GM18867 (cell line): Measurements from ENCODE around the gene RABGAP1L.
A peak's percentile ranks its signal among the peaks of the same experiment; 100 is the strongest.

ENCODE experiments used
- ATAC-seq: cut with Tn5 transposase; IDR thresholded peaks from one replicate; pipeline ENCODE4 v1.9.1; 2021; ENCODE audit warnings: mild to moderate bottlenecking, moderate library complexity; ENCODE audit not compliant: unreplicated experiment

Gene RABGAP1L

DNA sequence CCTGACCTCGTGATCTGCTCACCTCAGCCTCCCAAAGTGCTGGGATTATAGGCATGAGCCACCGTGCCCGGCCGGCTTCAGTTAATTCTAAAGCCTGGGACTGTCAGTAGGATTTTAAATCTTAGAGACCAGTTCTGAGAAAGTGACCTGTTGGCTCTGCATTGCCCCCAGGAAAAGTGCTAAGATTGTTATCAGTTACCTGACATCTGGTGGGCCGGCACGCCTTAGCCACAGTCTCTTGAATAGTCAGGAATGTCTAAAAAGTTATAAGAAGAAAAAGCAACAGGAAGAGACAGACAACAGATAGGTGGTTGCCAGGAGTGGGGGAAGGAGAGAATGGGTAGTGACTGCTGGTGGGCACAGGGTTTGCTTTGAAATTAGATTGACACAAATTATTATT lies 35.1 kb downstream of the RABGAP1L start:
- ATAC-seq = no peak

DNA sequence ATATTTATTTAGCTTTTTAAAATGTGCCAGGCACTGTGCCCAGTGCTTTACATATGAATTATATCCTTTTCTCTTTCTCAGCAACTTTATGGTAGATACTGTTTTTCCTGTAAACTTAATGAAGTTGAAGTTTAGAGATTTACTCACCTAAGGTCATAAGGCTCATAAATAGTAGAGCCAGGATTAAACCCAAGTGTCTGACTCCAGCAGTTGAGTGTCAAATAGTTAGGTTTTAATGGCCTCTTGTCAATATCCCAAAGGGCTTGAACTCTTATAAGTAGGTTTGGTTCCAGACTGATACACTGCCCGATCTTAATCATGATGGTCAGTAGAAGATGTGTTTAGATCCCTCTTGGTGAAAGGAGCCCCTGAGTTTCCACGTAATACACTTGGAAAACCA lies 37.8 kb downstream of the RABGAP1L start:
- ATAC-seq = no peak

DNA sequence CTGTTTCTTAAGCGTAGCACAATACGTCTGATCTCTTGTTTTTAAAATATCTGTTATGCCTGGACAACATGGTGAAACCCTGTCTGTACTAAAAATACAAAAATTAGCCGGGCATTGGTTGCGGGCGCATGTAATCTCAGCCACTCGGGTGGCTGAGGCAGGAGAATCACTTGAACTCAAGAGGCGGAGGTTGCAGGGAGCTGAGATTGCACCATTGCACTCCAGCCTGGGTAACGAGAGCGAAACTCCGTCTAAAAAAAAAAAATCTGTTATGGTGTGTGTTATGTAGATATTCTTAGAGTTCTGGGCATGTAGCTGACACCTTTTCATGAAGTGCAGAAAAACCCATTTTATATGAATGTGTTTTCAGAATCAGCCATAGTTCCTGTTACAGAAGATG lies 38.2 kb downstream of the RABGAP1L start:
- ATAC-seq = peak; percentile 53

DNA sequence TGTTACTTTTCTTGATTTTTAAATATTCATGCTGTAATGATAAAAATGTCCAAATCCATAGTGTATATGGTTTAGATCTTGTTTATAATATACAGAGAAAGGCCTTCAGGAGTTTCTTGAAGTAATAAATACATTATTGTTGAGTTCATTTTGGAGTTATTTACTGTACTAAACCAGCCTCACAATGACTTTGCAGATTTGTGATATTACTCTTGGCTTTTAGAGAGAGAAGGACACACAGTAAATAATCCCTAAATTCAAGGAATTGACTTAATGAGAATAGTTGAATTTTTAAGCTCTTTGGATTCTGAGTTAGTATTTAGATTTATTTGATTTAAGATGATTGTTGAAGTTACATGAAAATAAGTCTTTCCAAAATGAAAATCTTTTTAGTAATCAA lies 38.9 kb downstream of the RABGAP1L start:
- ATAC-seq = no peak

DNA sequence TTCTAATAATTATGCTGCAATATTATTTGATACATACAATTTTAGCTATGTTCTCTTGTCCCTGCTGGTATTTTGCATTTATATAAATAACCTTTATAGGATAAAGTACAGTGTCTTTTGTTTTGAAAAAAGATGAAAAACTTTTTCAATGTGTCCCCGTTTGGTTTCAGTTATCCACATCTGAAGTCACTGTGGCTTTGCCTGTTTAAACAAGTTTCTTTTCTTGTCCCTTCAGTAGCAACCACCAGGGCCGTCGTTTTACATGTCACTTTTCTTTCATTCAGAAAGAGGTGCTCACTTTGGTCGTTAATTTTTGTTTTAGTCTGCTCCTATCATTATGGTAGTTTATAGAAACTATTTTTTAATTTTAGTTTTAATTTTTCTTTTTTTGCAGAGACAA lies 41.4 kb downstream of the RABGAP1L start:
- ATAC-seq = no peak

DNA sequence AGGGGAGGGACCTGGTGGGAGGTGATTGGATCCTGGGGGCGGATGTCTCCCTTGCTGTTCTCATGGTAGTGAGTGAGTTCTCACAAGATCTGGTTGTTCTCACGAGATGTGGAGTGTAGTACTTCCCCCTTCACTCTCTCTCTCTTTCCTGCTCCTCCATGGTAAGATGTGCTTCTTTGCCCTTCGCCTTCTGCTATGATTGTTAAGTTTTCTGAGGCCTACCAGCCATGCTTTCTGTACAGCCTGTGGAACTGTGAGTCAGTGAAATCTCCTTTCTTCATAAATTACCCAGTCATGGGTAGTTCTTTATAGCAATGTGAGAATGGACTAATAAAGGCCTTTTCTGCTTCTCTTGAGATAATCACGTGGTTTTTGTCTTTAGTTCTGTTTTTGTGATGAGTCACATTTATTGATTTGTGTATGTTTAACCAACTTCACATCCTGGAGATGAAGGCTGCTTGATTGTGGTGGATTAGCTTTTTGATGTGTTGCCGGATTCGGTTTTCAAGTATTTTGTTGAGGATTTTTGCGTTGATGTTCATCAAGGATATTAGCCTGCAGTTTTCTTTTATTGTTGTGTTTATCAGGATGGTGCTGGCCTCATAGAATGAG lies 45.5 kb downstream of the RABGAP1L start:
- peak; percentile 48 for ATAC-seq

DNA sequence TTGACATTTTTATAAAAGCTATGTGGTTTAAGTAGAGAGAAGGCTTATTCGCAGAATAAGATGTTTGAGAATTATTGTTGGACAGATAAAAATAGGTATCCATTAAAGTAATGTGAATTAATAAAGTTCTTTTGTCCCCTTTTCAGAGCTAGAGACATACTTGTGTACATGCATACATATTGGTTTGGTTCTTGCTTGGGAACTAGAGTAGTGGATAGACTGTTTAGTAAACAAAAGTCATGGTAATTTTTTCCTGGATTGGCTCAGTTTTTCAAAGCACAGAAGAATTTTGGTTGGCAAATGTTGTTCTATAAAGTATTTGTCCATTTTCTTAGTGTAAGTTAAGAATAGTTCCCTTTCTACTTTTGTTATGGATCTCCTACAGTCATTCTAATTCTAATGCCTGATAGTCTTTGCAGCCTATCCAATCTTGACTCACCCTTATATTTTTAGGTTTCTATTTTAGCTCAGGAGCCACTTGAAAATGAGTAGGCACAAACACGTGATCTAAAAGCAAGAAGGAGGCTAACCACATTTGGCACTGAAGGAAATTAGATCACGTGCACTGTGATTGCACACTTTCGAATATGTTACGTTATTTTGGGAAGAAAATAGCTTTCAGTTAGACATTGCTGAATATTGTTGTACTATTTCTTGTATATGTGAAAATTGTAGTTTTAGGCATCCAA lies 47.0 kb downstream of the RABGAP1L start:
- ATAC-seq = no peak

DNA sequence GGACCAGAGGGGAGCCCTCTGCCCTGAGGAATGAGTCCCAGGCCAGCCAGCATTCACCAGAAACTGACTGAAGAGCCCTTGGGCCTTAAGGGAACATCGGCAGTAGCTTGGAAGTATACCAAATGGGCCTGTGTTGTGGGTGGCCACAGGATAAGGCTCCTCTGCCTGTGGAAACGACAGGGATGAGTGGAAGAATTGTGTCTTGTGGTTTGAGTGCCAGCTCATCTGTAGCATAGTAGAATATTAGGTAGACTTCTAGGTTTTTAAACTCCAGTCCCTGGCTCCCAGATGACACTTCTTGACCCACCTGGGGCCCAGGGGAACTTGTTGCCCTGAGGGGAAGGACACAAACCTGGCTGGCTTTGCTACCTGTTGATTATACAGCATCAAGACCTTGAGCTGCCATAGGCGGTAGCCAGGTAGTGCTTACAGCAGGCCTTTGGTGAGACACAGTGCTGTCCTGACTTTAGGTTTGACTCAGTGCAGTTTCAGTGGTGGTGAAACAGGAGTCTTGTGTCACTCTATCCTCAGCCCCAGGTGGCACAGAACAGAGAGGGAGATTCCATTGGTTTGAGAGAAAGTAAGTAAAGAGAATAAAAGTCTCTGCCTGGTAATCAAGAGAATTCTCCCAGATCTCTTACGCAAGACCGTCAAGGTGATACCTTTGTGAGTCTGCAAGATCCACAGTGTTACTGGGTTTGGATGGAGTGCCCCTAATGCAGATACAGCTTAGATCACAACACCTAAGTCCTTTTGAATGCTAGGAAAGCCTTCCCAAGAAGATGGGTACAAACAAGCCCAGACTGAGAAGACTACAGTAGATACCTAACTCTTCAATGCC lies 50.2 kb downstream of the RABGAP1L start:
- peak; percentile 81 for ATAC-seq

DNA sequence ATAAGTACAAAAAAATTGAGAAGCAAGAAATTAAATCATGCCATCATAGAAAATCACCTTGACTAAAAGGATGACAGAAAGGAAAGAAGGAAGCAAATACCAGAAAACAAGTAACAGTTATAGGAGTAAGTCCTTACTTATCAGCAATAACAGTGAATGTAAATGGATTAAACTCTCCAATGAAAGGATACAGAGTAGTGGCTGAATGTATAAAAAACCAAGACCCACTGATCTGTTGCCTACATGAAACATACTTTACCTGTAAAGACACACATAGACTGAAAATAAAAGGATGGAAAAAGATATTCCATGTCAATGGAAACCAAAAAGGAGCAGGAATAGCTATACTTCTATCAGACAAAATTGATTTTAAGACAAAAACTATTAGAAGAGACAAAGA lies 52.2 kb downstream of the RABGAP1L start:
- no peak for ATAC-seq

DNA sequence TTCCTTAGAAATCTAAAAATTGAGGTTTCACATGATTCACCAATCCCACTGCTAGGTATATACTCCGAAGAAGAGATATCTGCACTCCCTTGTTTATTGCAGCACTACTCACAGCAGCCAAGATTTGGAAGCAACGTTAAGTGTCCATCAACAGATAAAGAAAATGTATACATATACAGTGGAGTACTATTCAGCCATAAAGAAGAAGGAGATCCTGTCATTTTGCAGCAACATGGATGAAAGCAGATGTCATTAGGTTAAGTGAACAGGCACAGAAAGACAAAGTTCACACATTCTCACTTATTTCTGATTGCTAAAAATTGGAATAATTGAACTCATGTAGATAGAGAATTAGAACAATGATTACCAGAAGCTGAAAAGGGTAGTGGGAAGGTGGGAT lies 56.4 kb downstream of the RABGAP1L start:
- ATAC-seq = no peak

DNA sequence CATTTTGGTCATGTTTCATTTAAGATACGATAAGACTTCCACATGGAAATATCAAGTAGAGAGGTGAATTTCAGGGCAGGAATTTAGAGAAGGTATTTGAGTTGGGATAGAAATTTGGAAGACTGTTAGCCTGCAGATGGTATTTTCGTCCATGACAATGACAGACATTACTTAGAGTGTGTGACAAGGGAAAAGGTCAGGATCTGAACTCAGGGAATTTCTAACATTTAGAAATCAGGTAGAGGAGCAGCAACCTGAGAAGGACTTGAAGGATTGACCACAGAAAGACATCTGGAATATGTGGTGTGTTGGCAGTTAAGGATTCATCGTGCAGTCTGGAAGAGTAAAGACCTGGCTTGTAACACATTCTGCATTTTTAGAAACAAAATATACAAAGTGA lies 57.9 kb downstream of the RABGAP1L start:
- no peak for ATAC-seq

DNA sequence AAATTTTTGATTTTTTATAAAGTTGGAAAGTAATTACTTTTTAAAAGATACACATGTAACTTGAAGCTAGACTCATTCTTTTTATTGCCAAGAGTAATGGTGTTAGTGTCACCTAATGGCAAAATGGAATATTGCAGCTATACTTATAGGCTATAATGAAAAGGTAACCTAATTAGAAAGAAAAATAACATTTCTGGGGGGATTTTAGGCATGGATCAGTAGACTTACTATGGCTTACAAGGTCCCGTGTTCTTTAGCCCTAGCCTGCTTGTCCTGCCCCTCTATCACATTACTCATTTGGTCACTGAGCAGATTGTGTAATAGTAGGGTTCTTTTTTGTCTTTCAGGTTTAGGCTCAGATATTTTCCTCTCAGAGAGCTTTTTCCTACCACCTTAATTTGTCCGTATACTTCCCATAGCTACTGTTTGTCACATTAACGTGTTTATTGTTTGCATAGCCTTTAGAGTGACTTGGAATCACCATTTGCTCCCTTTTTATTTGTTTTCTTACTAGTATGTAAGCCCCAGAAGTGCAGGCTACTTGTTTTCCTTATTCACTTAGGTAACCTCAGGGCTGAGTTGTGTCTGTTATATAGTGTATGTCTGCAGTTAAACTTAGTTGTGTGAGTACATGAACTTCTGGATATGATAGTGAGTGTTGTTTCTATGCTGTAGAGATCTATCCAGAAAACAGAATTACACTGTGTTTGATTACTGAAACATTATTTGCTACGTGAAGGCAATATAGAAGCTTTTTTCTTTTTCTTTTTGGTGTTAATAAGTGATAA lies 58.7 kb downstream of the RABGAP1L start:
- peak; percentile 44 for ATAC-seq

DNA sequence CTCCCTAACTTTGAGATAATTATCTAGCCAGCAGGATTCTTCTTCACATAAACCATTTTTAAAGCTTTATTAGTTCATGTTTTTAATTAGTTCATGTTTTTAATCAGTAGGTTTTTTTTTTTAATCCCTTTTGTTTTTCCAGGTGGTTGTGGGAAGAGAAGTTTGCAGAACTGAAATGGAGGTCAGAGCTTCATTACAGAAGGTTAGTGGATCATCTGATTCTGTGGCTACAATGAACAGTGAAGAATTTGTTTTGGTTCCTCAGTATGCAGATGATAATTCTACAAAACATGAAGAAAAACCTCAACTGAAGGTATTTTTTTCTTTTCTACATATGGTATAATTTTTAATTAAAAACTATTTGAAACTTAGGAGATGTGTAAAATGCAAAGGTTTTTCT lies 59.7 kb downstream of the RABGAP1L start:
- no peak for ATAC-seq

DNA sequence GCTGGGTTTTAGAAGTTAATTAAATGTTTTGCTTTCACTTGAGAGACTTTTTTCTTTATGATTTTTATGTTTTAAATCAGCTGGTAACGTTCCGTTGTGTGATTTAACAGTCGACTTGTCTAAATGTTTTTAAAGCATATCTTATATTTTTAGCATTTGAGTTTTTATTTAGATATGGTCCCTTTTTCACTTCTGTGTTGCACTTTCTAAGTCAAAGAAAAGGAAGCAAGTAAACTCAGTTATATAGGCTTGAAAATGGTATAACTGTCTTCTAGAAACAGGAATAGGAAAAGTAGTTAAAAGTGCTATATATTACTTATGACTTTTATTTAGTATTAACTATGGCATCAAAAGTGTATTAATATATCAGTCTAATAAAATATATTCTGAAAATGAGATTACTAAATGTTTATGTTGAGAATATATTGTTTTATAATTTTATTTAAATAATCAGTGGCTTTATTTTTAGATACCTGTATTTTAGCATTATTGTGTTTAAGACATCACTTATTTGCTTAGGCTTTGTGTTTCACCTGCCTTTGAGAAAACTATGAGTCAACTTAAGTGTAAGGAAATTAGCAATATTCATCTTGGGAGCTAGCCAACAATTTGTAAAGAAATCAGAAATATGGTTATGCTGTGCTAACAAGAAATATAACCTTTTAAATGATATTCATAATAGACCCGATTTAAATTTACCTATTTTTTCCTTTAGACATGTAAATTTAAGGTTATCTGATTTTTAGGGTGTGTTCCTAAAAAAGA lies 60.5 kb downstream of the RABGAP1L start:
- peak; percentile 36 for ATAC-seq

DNA sequence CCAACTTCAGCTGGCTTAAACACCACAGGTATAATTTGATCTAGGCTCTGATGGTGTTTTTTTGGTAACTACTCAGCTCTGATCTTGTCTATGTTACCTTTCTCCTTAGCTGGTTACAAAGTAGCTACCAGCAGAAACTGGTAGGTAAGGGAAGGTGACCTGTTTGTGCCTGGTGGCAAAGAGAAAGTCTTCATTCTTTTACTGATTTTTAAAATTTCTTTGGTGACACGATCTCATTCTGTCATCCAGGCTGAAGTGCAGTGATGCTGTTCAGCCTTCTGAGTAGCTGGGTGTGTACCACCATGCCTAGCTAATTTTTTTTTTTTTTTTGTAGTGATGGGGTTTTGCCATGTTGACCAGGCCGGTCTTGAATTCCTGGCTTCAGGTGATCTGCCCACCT lies 62.4 kb downstream of the RABGAP1L start:
- ATAC-seq = no peak

DNA sequence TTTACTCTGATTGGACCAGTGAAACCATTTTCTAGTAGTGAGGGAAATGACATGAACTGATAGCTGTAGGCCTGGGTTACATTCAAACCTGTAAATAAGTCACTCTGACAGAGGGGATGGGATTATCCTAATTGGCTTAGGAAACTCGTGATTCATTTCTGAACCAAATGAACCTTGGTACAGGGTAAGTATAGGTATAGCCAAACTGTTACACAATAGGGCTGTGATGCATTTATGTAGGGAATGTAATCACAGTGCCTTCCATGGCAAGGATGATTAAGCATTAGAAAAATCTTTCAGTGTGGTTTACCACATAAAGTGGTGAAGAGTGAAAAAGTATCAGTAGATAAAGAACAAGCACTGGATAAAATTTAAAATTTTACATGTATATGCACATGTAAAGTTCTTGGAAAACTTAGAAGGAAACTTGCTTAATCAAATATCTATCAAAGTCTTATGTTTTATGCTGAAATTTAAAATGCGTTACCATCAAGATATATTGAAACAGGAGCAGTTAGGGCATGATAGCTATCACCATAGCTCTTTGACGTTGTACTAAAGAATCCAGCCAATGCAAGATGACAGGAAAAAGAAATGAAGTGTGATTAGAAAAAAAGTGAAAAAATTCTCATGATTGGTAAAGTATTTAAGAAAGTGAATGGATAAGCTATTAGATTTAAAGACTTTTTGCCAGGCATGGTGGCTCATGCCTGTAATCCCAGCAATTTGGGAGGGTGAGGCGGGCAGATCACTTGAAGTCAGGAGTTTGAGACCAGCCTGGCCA lies 63.0 kb downstream of the RABGAP1L start:
- ATAC-seq = no peak

DNA sequence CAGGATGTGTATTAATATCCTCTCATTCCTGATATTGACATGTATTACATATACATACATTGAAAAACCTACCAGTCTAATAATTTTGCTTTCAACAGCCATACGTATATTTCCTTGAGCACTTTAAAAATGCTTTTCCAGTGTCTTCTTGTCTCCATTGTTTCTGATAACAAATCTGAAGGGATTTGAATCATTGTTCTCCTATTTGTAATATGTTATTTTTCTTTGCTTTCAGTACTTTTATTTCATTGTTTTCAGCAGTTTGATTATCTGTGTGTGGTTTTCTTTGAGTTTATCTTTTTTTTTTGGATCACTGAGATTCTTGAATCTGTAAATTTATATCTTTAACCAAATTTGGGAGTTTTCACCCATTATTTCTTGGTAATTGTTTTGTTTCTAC lies 65.3 kb downstream of the RABGAP1L start:
- ATAC-seq = no peak

DNA sequence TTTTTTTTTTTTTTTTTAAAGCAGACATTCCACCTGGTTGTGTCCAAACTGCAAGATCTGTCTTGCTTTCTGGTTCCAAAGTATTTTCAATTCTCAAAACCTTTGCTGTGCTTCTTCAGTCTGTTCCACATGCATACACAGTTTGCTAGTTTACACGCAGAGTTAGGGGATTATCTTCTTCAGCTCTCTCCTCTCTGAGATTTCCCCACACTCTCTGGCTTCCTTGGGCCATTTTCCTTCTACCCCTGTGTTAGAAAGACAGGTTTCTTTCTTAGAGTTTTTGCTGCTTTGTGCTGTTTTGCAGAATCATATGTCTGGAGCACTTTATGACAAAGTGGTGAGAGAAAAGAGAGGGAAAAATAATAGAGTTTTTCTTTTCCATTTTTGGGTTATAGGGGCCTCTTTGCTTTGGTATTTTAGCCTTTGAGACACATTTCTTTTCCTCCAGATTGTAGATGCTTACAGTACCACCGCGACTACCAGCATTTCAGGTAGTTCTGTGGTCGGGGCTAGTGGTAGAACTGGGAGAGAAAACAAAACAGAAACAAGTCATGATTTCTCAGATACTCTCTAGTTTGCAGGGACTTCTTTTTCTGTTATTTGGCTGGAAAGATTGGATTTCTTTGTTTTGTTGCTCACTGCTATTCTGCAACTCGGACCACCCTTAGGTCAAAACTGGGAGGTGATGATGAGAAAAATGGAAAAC lies 66.3 kb downstream of the RABGAP1L start:
- ATAC-seq = peak; percentile 74

DNA sequence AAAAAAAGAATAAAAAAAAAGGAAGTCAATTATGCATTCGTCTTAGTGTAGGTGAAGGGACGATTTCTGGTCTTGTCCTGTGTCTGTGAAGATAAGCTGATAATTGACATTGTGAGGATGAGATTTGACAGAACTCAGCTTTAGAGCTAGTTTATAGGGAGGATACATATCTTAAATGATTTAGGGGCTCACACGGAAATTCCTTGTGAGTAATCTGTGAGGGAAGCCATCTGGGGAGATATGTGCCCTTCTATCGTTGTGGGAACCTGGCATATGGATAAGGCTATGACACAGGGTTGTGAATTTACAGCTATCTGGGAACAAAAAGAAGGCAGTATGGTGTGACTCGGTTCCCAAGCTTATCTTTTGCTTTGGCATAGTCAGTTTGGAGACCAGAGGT lies 71.1 kb downstream of the RABGAP1L start:
- ATAC-seq = no peak
